Hippocampal formation (tissue), 2 donors: ENCODE measurements around the gene EIF4H.
"Not testable (repeated sequence)": the region's sequence is repeated elsewhere in the genome, so short reads cannot be mapped to it uniquely, and the experiment has no call there.

ENCODE experiments used
- DNase-seq, 2 donors: peaks; one replicate each; lab custom pipeline; 2025; lab: John Stamatoyannopoulos, UW

EIF4H gene

GRCh38 chr7:74173866-74174605 is at the start of gene EIF4H:
TSS of gene EIF4H (plus strand) at chr7:74174356. CDS start at chr7:74174384, 28 bp downstream.
- peak; percentile 92 for DNase-seq

- no peak for DNase-seq
Measured at GRCh38 chr7:74126220-74126880, 47.8 kb upstream of the EIF4H start.

GRCh38 chr7:74129887-74130286 is 44.3 kb upstream of the EIF4H start:
- DNase-seq, result no peak

- no peak for DNase-seq
Measured at GRCh38 chr7:74130518-74130917, 43.6 kb upstream of the EIF4H start.

- no peak for DNase-seq
Measured at GRCh38 chr7:74134117-74134620, 40.0 kb upstream of the EIF4H start.

- no peak for DNase-seq
Measured at GRCh38 chr7:74138334-74138867, 35.8 kb upstream of the EIF4H start.

- DNase-seq, result no peak
Measured at GRCh38 chr7:74138945-74139843, 35.0 kb upstream of the EIF4H start.

GRCh38 chr7:74141705-74142104 is 32.5 kb upstream of the EIF4H start:
- no peak for DNase-seq

GRCh38 chr7:74143383-74143782 is 30.8 kb upstream of the EIF4H start:
- DNase-seq, result no peak

- DNase-seq, result no peak
Measured at GRCh38 chr7:74148491-74148890, 25.7 kb upstream of the EIF4H start.

GRCh38 chr7:74149071-74149470 is 25.1 kb upstream of the EIF4H start:
- no peak for DNase-seq

- DNase-seq, result no peak
Measured at GRCh38 chr7:74149603-74150002, 24.6 kb upstream of the EIF4H start.

GRCh38 chr7:74153736-74154135 is 20.4 kb upstream of the EIF4H start:
- no peak for DNase-seq

GRCh38 chr7:74155810-74156395 is 18.3 kb upstream of the EIF4H start:
- DNase-seq, result no peak

- no peak for DNase-seq
Measured at GRCh38 chr7:74157605-74158004, 16.6 kb upstream of the EIF4H start.

GRCh38 chr7:74164985-74165456 is 9.1 kb upstream of the EIF4H start:
- no peak for DNase-seq

GRCh38 chr7:74165867-74166593 is 8.1 kb upstream of the EIF4H start:
- DNase-seq, result no peak

GRCh38 chr7:74167324-74167723 is 6.8 kb upstream of the EIF4H start:
- DNase-seq, result not testable (repeated sequence)

GRCh38 chr7:74173074-74173473 is 1.1 kb upstream of the EIF4H start:
- no peak for DNase-seq

GRCh38 chr7:74173491-74173865 is 678 bp upstream of the EIF4H start:
- DNase-seq, result no peak

- peak in 1 of 2 donors; percentile 43 for DNase-seq
Measured at GRCh38 chr7:74174606-74175082, 488 bp downstream of the EIF4H start.
